AML-193 (cell line): Measurements from ENCODE around the gene S100A16.
"Not testable (repeated sequence)": the region's sequence is repeated elsewhere in the genome, so short reads cannot be mapped to it uniquely, and the experiment has no call there.

Experiments
- DNase-seq, 2 experiments: peaks; one replicate each; lab custom pipeline; 2025; lab: John Stamatoyannopoulos, UW

S100A16 gene

GRCh38 chr1:153563483-153563901 is 49.4 kb downstream of the S100A16 start:
- no peak for DNase-seq

DNA sequence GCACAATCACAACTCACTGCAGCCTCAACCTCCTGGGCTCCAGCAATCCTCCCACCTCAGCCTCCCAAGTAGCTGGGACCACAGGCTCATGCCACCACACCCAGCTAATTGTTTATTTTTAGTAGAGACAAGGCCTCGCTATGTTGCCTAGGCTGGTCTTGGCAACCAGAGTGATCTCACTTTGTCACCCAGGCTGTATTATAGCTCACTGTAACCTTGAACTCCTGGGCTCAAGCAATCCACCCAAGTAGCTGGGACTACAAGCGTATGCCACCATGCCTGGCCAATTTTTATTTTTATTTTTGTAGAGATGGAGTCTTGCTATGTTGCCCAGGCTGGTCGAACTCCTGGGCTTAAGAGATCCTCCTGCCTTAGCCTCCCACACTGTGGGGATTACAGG is 50.9 kb downstream of the S100A16 start:
- not testable (repeated sequence) for DNase-seq

DNA sequence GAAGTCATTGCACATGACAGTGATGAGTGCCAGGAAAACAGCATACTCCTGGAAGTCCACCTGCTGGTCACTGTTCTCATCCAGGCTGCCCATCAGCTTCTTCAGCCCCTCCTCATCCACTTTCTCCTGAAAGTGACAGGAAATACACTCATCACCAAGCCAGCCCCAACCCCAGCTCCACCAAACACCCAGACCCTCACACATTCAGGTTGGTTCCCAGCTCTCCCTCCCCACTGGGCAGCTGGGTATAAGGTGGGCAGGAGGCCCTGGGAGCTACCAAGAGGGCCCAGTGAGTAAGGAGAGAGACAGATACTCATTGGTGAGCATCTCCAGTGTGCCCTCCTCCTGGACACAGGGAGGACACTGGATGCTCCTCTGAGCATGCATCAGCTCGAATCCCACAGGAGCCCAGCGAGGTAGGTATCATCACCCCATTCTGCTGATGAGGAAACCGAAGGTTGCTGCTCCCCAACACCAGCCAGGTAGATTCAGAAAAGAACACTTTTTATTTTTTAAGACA is 51.4 kb downstream of the S100A16 start:
- no peak for DNase-seq

- no peak for DNase-seq
Observed at GRCh38 chr1:153560771-153561465, 52.0 kb downstream of the S100A16 start.

DNA sequence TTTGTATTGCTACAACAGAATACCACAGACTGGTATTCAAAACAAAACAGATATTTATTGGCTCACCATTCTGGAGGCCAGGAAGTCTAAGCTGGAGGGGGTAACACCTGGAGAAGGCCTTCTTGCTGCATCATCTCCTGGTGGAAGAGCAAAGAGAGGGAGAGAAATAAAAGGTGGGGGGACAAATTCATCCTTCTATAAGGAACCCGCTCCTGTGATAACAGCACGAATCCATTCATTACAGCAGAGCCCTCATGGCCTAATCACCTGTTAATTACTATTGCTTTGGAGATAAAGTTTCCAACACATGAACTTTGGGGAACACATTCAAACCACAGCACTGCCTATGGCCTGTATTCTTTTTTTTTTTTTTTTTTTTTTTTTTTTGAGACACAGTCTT is 52.7 kb downstream of the S100A16 start:
- no peak for DNase-seq

GRCh38 chr1:153557877-153558276 is 55.1 kb downstream of the S100A16 start:
- no peak for DNase-seq
